Fibroblast of villous mesenchyme (primary cell): ENCODE measurements around the gene TCF7L2. TPM values are rescaled to one million over a fixed set of nuclear protein-coding genes. Genes with fewer than 3 reads are reported as not detected.

Source experiments
- DNase-seq: peaks from one replicate; pipeline ENCODE4 v3.0.0-alpha.2; 2010; ENCODE audit warnings: low read depth
- H3K4me3 ChIP-seq: 2 replicates; pipeline ENCODE4 v1.5.1; 2011; ENCODE audit warnings: low read depth, mild to moderate bottlenecking, low read length
- total RNA-seq: library from RNA; depleted of rRNA; stranded (reverse); fragments of >200 nt; gene quantifications from 2 replicates; pipeline ENCODE4 v1.2.3, GENCODE V29; 2012
- TF ChIP-seq, protein P1 (sequence below): IDR thresholded peaks from 2 replicates; pipeline ENCODE4 v1.5.1; 2012; ENCODE audit warnings: low read depth, mild to moderate bottlenecking, low read length; ENCODE audit not compliant: insufficient read depth

The TCF7L2 gene
- total RNA-seq, 1 donor, result 12.5 TPM

DNA sequence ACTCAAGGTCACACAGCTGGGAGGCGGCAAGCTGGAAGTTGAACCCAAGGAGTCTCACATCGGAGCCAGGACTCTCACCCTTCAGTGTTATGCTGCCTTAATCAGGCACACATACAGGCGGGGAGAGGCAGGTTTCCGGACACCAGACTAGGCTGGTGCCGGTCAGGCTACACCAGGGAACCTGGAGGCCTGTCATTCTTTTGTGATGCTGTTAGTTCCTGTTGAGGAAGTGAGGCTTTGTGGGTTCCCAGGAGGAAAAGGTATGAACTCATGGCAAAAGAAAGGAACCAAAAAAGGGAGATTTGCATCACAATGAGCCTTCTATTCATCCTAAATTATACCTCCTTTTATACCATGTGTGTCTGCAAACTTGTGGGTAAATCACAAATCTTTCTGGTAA lies 103.8 kb downstream of the TCF7L2 start:
- no peak for DNase-seq
- TF ChIP-seq, protein P1, sequence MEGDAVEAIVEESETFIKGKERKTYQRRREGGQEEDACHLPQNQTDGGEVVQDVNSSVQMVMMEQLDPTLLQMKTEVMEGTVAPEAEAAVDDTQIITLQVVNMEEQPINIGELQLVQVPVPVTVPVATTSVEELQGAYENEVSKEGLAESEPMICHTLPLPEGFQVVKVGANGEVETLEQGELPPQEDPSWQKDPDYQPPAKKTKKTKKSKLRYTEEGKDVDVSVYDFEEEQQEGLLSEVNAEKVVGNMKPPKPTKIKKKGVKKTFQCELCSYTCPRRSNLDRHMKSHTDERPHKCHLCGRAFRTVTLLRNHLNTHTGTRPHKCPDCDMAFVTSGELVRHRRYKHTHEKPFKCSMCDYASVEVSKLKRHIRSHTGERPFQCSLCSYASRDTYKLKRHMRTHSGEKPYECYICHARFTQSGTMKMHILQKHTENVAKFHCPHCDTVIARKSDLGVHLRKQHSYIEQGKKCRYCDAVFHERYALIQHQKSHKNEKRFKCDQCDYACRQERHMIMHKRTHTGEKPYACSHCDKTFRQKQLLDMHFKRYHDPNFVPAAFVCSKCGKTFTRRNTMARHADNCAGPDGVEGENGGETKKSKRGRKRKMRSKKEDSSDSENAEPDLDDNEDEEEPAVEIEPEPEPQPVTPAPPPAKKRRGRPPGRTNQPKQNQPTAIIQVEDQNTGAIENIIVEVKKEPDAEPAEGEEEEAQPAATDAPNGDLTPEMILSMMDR, result no peak
- no peak overlapping the region for H3K4me3 ChIP-seq

DNA sequence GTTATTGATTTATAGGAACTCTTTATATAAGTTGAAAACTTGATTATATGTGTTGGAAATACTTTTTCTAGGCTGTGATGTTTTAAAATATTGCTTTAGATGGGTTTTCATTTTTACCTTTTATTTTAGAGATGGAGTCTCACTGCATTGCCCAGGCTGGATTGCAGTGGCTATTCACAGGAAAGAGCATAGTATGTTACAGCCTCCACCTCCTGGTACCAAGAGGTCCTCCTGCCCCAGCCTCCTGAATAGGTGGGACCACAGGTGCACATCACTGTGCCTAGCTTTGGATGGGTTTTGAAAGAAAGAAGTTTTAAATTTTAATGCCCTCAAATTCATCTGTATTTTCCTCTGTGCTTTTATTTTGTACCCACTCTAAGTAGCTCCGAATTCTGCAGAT lies 105.4 kb downstream of the TCF7L2 start:
- no peak overlapping the region for H3K4me3 ChIP-seq
- DNase-seq, result no peak
- TF ChIP-seq, protein P1, result no peak

DNA sequence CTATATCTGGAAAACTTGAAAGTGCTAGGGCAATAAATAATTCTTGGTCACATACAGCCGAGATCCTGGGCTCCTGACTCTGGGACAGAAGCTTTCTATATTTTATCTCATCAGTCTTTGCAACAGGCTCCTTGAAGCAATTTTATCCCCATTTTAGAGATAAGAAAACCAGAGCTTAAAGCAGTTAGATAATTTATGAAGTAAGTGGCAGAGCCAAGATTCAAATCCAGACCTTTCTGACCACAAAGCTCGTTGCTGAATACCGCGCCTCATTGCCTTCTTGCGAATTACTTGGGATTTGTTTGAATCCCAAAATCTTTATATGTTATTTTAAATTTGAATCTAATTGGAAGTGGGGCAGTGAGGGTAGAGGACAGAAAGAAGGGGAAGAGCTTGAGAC lies 106.0 kb downstream of the TCF7L2 start:
- TF ChIP-seq, protein P1, result no peak
- peak overlapping the region; percentile 8 for H3K4me3 ChIP-seq
- peak; percentile 89 for DNase-seq

DNA sequence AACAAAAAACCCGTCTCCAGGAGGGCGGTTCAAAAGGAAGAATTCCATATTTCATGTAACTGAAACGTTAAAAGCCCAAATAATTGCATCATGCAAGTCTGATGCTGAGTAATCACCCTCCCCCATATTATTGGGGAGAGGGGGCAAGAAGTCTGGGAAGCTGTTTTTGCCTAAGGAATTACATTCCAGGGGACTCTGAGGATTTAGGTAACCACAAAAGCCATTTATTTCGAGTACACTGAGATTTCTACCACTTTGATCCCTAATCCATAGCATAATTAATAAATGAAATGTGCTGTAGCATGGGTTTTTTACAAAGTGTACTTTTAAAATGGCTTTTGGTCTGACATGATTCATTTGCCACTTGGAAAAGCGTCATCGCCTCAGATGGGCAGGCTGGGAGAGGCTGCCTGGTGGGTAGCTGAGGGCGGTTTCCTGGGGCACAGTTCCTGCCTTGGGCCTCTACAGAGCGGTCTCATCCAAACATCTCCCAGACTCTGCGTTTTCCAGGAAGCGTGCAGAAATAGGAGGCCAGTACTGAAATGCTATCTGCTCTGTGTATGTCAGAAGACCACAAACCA lies 106.5 kb downstream of the TCF7L2 start:
- H3K4me3 ChIP-seq, result peak overlapping the region; percentile 8
- peak; percentile 92 for DNase-seq
- TF ChIP-seq, protein P1, result no peak

DNA sequence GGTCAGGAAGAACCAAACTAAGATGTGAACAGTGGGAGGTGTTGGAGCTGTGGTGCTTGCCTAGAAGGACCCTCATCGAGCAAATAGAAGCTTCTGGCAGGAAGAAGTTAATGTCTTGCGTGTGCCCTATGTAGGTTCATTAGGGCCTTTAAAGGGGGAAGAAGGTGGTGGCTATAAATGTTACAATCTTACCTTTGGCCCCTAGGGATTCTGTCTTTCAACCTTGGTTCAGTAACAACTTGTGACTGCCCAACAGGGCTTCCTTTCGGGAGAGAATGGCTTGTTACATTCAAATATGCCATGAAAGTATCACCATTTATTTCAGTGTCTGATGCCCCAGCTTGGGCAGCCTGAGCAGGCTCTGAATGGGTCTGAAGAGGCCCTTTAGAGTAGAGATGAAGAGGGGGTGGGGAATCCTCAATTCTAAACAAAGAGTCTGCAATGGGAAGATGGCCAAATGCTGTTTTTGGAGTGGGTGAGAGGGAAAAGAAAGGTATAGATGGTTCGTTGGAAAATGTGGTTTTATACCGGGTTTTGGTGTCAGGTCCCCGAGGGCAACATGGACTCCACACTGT lies 108.0 kb downstream of the TCF7L2 start:
- peak overlapping the region; percentile 19 for H3K4me3 ChIP-seq
- peak; percentile 53 for DNase-seq
- TF ChIP-seq, protein P1, result no peak

DNA sequence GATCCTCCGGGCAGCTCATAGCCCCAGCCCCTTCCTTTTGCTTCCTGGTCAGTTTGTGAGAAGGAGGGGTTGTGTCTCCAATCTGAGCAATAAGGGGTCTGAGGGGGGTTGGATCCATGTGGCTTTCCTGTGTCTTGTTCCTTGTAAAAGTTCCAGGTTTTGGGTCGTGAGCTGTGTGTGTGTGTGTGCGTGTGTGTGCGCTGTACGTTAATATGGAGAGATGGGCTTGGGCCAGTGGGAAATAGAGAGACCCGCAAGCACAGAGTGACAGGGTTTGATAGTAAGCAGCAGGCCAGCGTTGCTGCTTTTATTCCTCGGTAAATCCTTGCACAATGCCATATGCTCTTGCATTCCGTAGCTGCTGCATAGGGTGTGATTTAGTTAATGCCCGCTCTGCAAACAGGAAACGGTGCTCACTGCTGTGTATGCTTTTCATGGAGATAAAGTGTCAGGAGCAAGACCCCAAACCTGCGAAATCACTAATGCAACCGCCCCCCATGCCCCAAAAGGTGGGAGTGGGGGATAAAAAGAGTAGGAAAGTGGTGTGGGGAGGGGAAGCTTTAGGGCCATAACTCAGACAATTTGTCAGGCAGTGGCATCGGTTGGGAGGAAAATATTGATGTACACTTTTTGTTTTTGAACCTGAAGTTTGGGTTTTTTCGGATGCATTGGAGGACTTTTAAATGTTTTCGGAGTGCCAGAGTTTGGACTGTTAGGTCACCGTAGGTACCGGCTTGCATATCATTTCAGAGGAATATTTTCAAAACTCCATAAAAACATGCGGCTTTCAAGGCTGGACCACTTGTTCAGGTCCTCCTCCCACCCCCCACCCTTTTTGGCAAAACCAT lies 108.7 kb downstream of the TCF7L2 start:
- DNase-seq, result peak; percentile 96
- TF ChIP-seq, protein P1, result no peak
- peak overlapping the region; percentile 36 for H3K4me3 ChIP-seq
